Measurements from ENCODE around the gene HGF.

The HGF gene

GRCh38 chr7:81707966-81708365 is 61.9 kb downstream of the HGF start:
- TF ChIP-seq ZNF565 (CRISPR knock-in tag; conservative IDR thresholded peaks at IDR 0.05; ENCODE audit: low read depth) (no peak), OSR1 (CRISPR knock-in tag; IDR thresholded peaks at IDR 0.05) (no peak), ZC3H10 (CRISPR knock-in tag; IDR thresholded peaks at IDR 0.05) (no peak), CREB5 (CRISPR knock-in tag; IDR thresholded peaks at IDR 0.05; ENCODE audit: low read depth) (no peak), RARB (CRISPR knock-in tag; IDR thresholded peaks at IDR 0.05) (no peak), TOX (CRISPR knock-in tag; IDR thresholded peaks at IDR 0.05; ENCODE audit: borderline replicate concordance) (no peak)
- ATAC-seq = no peak

- TF ChIP-seq ARNTL (CRISPR knock-in tag; IDR thresholded peaks at IDR 0.05; ENCODE audit: borderline replicate concordance, low read depth) (no peak), ESRRG (CRISPR knock-in tag; IDR thresholded peaks at IDR 0.05) (no peak), OSR1 (CRISPR knock-in tag; IDR thresholded peaks at IDR 0.05) (no peak), ZFP3 (CRISPR knock-in tag; IDR thresholded peaks at IDR 0.05) (no peak), CSDC2 (CRISPR knock-in tag; IDR thresholded peaks at IDR 0.05) (no peak), ZNF70 (CRISPR knock-in tag; IDR thresholded peaks at IDR 0.05) (no peak), ZNF8 (CRISPR knock-in tag; IDR thresholded peaks at IDR 0.05) (no peak), RARB (CRISPR knock-in tag; IDR thresholded peaks at IDR 0.05) (no peak), ISL1 (CRISPR knock-in tag; IDR thresholded peaks at IDR 0.05) (no peak), TOX (CRISPR knock-in tag; IDR thresholded peaks at IDR 0.05; ENCODE audit: borderline replicate concordance) (no peak), CREB5 (CRISPR knock-in tag; IDR thresholded peaks at IDR 0.05; ENCODE audit: low read depth) (no peak), PATZ1 (CRISPR knock-in tag; IDR thresholded peaks at IDR 0.05; ENCODE audit: borderline replicate concordance) (no peak), ZFP30 (CRISPR knock-in tag; IDR thresholded peaks at IDR 0.05) (no peak), TSHZ2 (CRISPR knock-in tag; IDR thresholded peaks at IDR 0.05) (no peak), ZNF565 (CRISPR knock-in tag; conservative IDR thresholded peaks at IDR 0.05; ENCODE audit: low read depth) (no peak), ZC3H10 (CRISPR knock-in tag; IDR thresholded peaks at IDR 0.05) (no peak), SNAI2 (CRISPR knock-in tag; IDR thresholded peaks at IDR 0.05) (no peak), TCF4 (CRISPR knock-in tag; IDR thresholded peaks at IDR 0.05; ENCODE audit: borderline replicate concordance) (no peak), POU6F1 (CRISPR knock-in tag; IDR thresholded peaks at IDR 0.05; ENCODE audit: borderline replicate concordance, low read depth) (no peak), GLIS3 (CRISPR knock-in tag; IDR thresholded peaks at IDR 0.05) (no peak)
- no peak for ATAC-seq
Observed at GRCh38 chr7:81707196-81707595, 62.7 kb downstream of the HGF start.

- ATAC-seq = no peak
- TF ChIP-seq TSHZ2 (CRISPR knock-in tag; IDR thresholded peaks at IDR 0.05) (no peak), GLIS3 (CRISPR knock-in tag; IDR thresholded peaks at IDR 0.05) (no peak), ZFP30 (CRISPR knock-in tag; IDR thresholded peaks at IDR 0.05) (no peak), CREB5 (CRISPR knock-in tag; IDR thresholded peaks at IDR 0.05; ENCODE audit: low read depth) (no peak), PATZ1 (CRISPR knock-in tag; IDR thresholded peaks at IDR 0.05; ENCODE audit: borderline replicate concordance) (no peak), POU6F1 (CRISPR knock-in tag; IDR thresholded peaks at IDR 0.05; ENCODE audit: borderline replicate concordance, low read depth) (no peak)
Observed at GRCh38 chr7:81705206-81705605, 64.6 kb downstream of the HGF start.

Data from SK-N-SH treated with all-trans-retinoic acid at 6 μM for 48 hours (cell line).